Head of caudate nucleus (tissue), 42 donors: Measurements from ENCODE around the gene FXN.

Experiments
- DNase-seq, 42 donors: peaks; one replicate each; pipeline versions ENCODE4 v3.0.0 to v3.0.0-alpha.2; 2020 to 2021; ENCODE audit warnings: mixed read lengths in 7 of 42
- intact Hi-C: fragments of 100-400 bp; cut with DNase I; formaldehyde crosslinking; loops from one replicate; pipeline ENCODE4 v1.15.0; 2022

The FXN gene

GRCh38 chr9:69122082-69122548 is 86.6 kb downstream of the FXN start:
- DNase-seq: peak; percentile 67 to 92 (median 84)
- intact Hi-C loops: loop anchor here (10.0 kb wide), 1 partner anchor 73 kb away; no protein-coding TSS in a partner anchor

DNA sequence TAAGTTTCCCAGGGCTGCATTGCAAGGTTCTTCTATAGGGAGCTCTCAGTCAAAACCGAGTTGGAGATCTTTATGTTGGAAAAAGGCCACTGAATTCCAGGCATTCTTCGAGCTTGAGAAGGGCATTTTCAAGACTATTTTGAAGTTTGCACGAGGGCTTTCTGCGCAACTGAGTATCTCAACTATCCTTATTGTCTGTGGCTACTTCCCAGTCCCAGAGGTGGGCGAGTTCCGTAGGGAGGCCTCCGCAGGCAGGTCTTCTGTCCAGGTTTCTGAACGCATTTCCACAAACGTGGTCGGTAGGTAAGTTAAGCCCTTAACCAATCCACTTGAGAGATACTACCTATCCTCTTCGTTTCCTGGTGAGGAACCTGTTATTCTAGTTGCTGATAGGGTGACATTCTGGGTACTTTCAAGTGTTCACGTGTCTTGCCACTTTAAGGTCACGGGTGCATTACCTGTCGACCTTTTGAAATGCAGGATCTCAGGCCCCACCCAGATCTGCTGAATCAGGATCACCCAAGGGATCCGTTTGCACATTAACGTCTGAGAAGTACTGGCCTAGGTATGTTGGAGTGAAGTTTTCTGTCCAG is 87.1 kb downstream of the FXN start:
- peak in 3 of 42 donors; percentile 12 to 41 (median 31) for DNase-seq
- intact Hi-C loops: loop anchor here (10.0 kb wide), 1 partner anchor 72 kb away; no protein-coding TSS in a partner anchor

- DNase-seq: peak in 4 of 42 donors; percentile 15 to 42 (median 26)
- intact Hi-C loops: no loop called here
These were observed 95.2 kb downstream of the FXN start for GRCh38 chr9:69130456-69131441.

DNA sequence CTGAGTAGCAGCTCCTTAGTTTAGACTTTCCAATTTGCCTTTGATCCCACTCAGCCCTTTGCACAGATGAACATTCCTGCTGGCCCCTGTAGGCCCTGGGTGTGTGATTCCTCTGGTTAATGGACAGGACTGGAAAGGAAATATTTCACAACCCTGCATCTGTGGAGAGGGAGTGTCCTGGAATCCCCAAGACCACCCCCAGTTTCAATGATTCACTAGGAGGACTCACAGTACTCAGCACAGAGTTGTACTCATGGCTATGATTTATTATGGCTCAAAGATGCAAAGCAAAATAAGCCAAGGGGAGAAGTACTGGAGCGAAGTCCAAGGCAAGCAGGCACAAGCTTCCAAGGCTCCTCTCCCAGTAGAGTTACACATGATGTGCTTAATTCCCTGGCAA is 96.1 kb downstream of the FXN start:
- peak in 2 of 42 donors; percentile 5 to 22 for DNase-seq
- intact Hi-C loops: no loop called here

DNA sequence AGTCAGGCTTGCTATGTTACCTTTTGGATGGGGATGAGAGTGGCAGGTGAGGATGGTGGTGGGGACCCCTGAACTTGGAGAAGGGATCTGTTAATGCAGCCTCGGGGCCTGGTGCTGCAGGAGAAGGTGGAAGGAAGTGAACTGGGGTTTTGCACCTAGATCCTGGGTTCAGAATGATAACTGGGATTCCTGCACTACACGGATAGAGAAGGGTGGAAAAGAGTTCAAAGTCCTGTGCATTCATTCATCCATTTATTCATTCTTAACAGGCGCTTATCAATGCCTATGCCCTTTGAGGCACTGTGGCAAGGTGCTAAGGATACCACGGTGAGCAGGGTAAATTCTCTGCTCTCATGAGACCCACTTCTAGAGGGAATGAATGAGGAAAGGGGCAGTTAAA is 96.8 kb downstream of the FXN start:
- intact Hi-C loops: no loop called here
- peak in 2 of 42 donors; percentile 6 to 28 for DNase-seq

- DNase-seq: peak in 2 of 42 donors; percentile 8 to 18
- intact Hi-C loops: no loop called here
These were observed 98.9 kb downstream of the FXN start for GRCh38 chr9:69134412-69134811.

- intact Hi-C loops: no loop called here
- DNase-seq: peak in 1 of 42 donors; percentile 3
These were observed 100.6 kb downstream of the FXN start for GRCh38 chr9:69136185-69136584.

- DNase-seq: peak in 2 of 42 donors; percentile 6 to 38
- intact Hi-C loops: no loop called here
These were observed 101.2 kb downstream of the FXN start for GRCh38 chr9:69136779-69137178.

- intact Hi-C loops: no loop called here
- peak in 2 of 42 donors; percentile 6 to 40 for DNase-seq
These were observed 101.8 kb downstream of the FXN start for GRCh38 chr9:69137311-69137710.

DNA sequence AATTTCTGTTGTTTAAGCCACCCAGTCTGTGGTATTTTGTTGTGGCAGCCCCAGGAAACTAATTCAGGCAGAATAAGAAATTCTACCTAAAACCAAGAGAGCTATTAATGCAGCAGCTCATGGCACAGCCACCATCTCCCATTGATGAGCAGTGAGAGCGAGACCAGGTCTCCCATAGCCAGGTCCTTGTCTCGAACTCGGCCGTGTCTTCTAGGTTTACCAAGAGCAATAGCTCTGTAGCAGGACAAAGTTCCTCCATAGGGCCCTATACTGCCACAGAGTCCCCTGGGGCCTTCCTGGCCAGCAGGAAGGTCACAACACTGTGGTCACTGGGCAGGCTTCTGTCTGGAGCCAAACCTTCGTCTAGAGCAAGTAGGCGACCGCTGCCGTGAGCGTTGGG is 104.0 kb downstream of the FXN start:
- intact Hi-C loops: no loop called here
- peak in 2 of 42 donors; percentile 10 to 33 for DNase-seq

GRCh38 chr9:69140123-69140735 is 104.7 kb downstream of the FXN start:
- peak in 2 of 42 donors; percentile 4 to 13 for DNase-seq
- intact Hi-C loops: no loop called here

- DNase-seq: peak in 2 of 42 donors; percentile 6 to 40
- intact Hi-C loops: no loop called here
These were observed 106.3 kb downstream of the FXN start for GRCh38 chr9:69141851-69142250.

GRCh38 chr9:69143291-69143690 is 107.7 kb downstream of the FXN start:
- intact Hi-C loops: no loop called here
- no peak for DNase-seq

DNA sequence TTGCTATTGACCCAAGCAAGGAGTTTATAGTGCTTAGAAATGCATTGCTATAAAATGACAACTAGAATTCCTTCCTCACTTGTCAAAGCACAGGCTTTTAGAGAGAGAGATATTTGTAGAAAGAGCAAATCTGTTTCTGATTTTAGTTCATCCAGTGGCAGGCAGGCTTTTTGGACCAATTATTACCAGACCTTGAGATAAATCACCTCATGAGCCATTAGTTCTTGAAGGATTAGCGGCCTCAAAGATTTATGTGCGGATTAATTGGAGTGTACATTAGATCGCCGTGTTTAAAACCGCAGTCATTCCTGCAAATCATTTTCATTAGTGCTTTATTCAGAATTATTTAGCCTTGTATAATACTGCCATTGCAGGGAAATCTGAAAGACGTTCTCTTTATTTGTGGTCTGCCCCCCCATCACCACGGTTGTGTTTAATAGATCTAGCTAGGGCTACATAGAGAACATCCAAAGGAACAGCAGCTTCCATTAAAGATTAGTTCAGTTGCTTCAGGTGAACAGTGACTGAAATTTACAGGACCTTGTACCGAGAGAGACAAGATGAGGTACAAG is 109.7 kb downstream of the FXN start:
- intact Hi-C loops: no loop called here
- DNase-seq: peak in 1 of 42 donors; percentile 10

GRCh38 chr9:69147041-69147834 is 111.7 kb downstream of the FXN start:
- intact Hi-C loops: no loop called here

DNA sequence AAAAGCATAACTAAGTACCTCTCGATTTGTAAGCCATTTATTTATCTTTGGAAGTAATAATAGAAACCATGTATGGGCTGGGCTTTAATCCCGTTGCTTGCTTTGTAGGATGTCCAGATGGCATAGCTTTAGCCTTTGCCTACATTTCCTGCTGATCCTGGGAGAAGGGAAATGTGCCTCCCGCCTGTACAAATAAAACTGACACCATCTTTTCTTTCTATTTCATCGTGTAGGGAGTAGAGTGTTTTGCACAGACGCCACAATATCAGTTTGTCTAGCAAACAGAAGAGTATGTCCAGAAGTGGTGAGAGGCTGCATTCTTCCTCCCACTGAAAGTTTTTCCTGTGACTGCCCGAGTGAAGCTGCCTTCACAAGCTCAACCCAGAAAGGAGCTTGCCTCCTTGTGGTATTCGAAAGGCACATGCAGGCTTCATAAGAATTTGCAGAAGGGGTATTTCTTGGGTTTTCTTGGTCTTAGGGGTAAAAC is 113.8 kb downstream of the FXN start:
- intact Hi-C loops: no loop called here
- peak in 13 of 42 donors; percentile 9 to 61 (median 22) for DNase-seq

More at GRCh38 chr9:69147041-69147834, 111.7 kb downstream of the FXN start:
- DNase-seq: peak in 2 of 42 donors; percentile 2 to 24
